ENCODE data around the gene RAB3C.

RAB3C gene

DNA sequence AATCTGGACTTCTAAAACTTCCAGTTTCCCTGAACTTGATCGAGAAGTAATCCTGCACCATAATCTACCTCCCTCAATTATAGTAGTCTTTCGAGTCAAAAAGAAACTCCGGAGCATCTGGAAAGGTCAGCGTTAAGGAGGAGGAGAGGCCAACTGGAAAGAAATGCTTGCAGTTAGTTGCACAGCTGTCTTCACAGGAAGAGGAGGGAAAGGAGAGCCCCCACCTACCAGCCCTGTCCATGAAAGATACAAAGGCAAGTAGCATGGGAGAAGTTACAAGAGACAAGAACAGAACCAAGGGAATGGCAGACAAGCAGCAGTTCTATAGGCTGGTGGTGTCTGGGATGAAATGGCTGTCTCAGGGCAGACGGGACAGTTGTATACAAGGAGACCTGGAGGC, 170.6 kb downstream of the RAB3C start:
- 0 out of 2 replicates have a peak, but pooled peaks have one; percentile 13 for TF ChIP-seq ZFX (IDR thresholded peaks at IDR 0.05)
- TF ChIP-seq, protein P1, sequence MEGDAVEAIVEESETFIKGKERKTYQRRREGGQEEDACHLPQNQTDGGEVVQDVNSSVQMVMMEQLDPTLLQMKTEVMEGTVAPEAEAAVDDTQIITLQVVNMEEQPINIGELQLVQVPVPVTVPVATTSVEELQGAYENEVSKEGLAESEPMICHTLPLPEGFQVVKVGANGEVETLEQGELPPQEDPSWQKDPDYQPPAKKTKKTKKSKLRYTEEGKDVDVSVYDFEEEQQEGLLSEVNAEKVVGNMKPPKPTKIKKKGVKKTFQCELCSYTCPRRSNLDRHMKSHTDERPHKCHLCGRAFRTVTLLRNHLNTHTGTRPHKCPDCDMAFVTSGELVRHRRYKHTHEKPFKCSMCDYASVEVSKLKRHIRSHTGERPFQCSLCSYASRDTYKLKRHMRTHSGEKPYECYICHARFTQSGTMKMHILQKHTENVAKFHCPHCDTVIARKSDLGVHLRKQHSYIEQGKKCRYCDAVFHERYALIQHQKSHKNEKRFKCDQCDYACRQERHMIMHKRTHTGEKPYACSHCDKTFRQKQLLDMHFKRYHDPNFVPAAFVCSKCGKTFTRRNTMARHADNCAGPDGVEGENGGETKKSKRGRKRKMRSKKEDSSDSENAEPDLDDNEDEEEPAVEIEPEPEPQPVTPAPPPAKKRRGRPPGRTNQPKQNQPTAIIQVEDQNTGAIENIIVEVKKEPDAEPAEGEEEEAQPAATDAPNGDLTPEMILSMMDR (conservative IDR thresholded peaks at IDR 0.05) = no peak
- peak overlapping the region; percentile 3; the same call in 1 of the 2 replicates for H3K27ac ChIP-seq

DNA sequence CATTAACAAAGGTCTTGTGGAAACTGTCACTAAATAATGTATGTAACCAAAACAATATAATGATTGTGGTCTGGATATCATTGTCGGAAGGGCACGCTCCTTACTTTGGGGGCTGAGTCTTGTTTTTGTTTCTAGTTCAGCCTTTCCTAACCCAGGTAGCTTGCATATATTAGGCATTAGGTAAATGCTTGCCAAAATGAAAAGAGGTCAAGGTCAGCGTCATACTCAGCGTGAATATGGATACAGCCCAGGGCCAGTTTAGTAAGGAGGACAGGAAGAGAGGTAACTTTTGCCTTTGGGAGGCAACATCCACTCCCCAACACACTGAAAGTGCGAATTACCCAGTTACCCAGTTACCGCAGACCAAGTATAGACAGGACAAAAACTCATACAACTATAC, 171.4 kb downstream of the RAB3C start:
- TF ChIP-seq, protein P1 (conservative IDR thresholded peaks at IDR 0.05) = no peak
- TF ChIP-seq ZFX (IDR thresholded peaks at IDR 0.05) = no peak
- H3K27ac ChIP-seq = no peak overlapping the region

DNA sequence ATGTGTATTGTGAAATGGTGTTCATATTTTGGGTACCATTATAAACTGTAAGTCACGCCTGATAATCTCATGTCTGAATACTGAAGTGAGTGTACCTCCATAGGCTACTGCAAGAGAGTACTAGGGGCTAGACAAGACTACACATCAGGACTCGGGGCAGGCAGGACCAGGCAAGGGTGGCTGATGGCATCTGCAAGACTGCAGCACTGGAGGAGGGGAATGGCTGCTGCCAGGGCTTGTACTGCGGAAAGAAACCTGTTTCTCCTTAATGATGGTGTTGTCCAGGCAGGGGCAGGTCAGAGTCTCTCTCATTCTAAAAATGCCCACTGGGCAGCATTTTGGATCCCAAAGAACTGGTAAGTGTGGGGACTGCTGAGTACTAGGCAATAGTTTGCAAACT, 172.5 kb downstream of the RAB3C start:
- TF ChIP-seq ZFX (IDR thresholded peaks at IDR 0.05) = no peak
- no peak overlapping the region for H3K27ac ChIP-seq

DNA sequence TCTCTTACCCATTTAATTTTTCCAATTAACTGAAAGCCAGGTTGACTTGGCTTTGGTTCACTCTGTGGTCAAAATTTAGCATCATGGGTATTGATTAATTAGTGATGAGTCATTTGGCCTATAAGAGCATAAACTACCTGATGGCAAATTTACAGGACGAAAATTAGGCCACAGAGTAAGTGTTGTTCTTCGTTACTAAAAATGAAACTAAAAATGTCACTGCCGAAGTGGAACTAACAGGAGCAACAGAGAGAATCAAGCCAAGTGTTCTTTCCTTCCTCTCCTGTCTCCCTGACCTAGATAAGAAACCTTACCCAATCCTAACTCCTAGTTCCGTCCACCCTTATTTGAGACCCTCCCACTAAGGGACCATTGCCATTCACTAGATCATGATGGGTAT, 176.9 kb downstream of the RAB3C start:
- H3K27ac ChIP-seq = no peak overlapping the region
- TF ChIP-seq, protein P1 (conservative IDR thresholded peaks at IDR 0.05) = no peak
- no peak for TF ChIP-seq ZFX (IDR thresholded peaks at IDR 0.05)

DNA sequence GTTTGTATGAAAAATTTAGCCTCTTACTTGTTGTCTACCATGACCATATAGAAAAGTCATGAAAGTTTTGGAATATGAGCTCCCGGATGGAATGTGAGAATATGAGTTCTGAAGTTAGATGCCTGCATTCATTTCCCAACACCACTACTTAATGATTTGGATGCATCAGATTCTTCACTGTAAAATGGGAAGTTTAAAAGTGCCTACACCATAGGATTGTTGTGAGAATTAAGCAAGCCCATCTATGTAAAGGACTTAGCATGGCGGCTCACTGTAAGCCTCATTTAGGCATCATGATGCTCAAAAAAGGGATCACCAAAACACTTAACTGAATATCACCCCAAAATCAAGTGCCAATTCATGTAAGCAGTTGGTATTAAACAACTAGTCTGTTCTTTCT, 177.3 kb downstream of the RAB3C start:
- TF ChIP-seq, protein P1 (conservative IDR thresholded peaks at IDR 0.05) = no peak
- TF ChIP-seq ZFX (IDR thresholded peaks at IDR 0.05) = no peak
- no peak overlapping the region for H3K27ac ChIP-seq

DNA sequence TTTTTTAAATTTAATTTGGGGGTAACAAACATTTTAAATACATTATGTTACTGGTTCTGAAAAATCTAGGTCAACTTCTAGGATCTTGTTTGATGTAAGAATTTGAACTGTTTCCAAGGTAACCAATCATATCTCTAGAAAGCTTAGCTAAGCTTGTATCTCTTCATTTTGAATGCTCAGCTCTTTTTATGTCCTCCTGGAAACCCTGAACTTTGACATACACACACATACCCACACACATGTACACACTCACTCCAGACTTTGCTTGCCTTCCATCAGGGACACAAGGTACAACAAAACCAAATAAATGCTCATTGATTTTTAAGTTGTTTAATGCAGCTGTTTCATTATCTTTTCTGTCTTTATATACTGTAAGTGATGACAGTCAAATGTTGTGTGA, 178.5 kb downstream of the RAB3C start:
- no peak for TF ChIP-seq ZFX (IDR thresholded peaks at IDR 0.05)
- TF ChIP-seq, protein P1 (conservative IDR thresholded peaks at IDR 0.05) = no peak
- no peak overlapping the region for H3K27ac ChIP-seq

DNA sequence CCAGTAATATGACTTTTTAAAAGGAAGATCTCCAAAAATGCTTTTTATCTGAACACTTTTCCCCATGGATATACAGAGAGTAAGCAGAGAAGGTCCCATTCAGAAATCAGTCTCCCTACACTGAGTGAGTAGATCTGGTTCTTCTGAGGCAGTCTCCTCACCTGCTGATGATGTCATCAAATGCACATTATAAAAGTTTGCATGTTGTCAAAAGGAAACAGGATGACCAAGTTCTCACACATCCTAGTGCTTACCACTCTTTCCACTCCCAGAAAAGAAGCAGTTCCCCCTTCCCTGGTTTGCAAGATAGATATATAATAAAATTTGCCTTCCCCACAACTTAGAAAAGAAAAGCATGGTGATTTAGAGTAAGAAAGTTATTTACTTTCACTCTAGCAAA, 180.5 kb downstream of the RAB3C start:
- H3K27ac ChIP-seq = no peak overlapping the region
- TF ChIP-seq ZFX (IDR thresholded peaks at IDR 0.05) = no peak
- TF ChIP-seq, protein P1 (conservative IDR thresholded peaks at IDR 0.05) = no peak

DNA sequence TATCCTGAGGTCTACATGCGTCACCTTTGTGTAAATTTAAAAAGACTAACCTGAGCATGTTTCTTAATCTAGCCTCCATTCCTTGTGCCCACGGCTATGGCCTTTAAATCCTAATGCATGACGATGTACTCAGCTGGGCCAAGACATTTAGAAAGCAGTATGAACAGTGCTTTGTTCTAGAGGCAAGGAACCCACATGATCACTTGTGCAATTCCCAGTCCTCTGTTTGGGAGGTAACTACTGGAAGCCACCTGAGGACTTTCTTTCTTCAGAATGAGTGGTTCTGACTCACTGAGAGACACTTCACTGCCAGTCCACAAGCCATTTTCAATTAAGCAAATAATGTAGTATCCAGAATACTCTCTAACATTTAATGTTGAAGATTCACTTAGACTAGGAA, 181.3 kb downstream of the RAB3C start:
- H3K27ac ChIP-seq = no peak overlapping the region
- TF ChIP-seq ZFX (IDR thresholded peaks at IDR 0.05) = no peak
- TF ChIP-seq, protein P1 (conservative IDR thresholded peaks at IDR 0.05) = no peak
